ENCODE measurements around the gene CXCL10. TPM values are rescaled to one million over a fixed set of nuclear protein-coding genes. Genes with fewer than 3 reads are reported as not detected.
A peak's percentile ranks its signal among the peaks of the same experiment; 100 is the strongest.

Gene CXCL10
- total and polyA plus RNA-seq, 10 of the 15 experiments (the other 5 are each of a cell fraction or from before 2014, with no cell fraction given) = 0.46 to 19.5 (median 2.6) TPM

DNA sequence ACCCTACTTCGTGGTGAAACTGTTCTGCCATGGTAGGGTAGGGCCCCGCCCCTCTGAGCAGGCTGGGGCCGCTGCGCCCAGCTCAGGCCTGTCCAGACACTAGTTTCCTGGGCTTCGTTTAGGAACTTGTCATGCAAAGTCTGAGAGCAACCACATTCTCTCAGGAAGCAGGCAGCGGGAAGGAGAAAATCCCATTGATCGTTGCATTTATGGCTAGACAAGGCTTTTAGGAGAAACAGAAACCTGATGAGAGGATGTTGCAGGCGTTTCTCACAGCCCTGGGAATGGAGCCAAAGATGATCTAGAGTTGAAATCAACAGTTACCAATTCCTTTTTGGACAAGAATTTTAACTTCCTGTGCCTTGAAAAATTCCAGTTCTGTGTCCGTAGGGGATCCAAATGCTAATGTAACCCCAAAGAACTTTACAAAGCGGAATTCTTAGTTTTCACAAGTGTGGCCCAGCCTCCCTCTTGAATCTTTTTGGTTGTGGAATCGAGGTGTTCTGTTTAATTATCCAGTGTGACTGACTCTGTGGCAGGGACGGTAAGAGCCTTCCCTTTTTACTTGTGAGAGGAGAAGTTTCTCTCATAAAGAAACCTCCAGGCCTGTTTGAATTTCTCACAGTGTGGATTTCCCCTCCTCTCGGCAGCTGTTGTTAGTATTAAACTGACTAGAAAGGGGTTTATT is 11.5 kb downstream of the CXCL10 start:
- BruUV-seq (replicated peaks) = no TSS peak
- peaks cover 49% of the 10 kb centered on the region for H3K4me1 ChIP-seq (ENCODE audit: control insufficient read depth, insufficient read depth, low read length)
- no peaks in the 10 kb centered on the region for H4K20me1 ChIP-seq (ENCODE audit: control insufficient read depth, insufficient read depth)
- ChIA-PET RAD21 (ENCODE audit: unreplicated experiment) (interaction anchor here (0.8 to 1.0 kb wide), 3 partner anchors 16 to 47 kb away, joined by 3 to 5 read pairs (median 4); no protein-coding TSS in a partner anchor), POLR2A (no interaction called here), CTCF (interaction anchor here (1.0 to 1.6 kb wide), 4 partner anchors 16 to 50 kb away, joined by 3 to 12 read pairs (median 5); no protein-coding TSS in a partner anchor), SMC1A (ENCODE audit: uncharacterized antibody, unreplicated experiment) (interaction anchor here (1.0 to 1.6 kb wide), 5 partner anchors 16 to 72 kb away, joined by 3 to 12 read pairs (median 6); partner anchors contain the start of gene SDAD1)
- 7% methylated on average over 13 of the region's 13 CpGs for WGBS (ENCODE audit: insufficient coverage, insufficient replicate concordance, low lambda C conversion rate, missing lambda C conversion rate)
- ATAC-seq (peak; percentile 88), FAIRE-seq (peak; percentile 83), DNase-seq (ENCODE audit: low read depth, low spot score) (peak; percentile 60)
- H3K9me3 ChIP-seq (replicated peaks; ENCODE audit: control insufficient read depth, insufficient read depth, low read length) = no peaks in the 10 kb centered on the region; the same call in 2 of the 3 replicates
- intact Hi-C loops (cut with micrococcal nuclease; ENCODE audit: unreplicated experiment) = loop anchor here (5.0 kb wide), 1 partner anchor 45 kb away; no protein-coding TSS in a partner anchor
- peak overlapping the region; percentile 32; the same call in 1 of the 2 replicates for H3K4me3 ChIP-seq
- peak overlapping the region; percentile 85 for H3K27ac ChIP-seq (ENCODE audit: control insufficient read depth, insufficient read depth)
- peak overlapping the region; percentile 15 for H3K9ac ChIP-seq (ENCODE audit: control insufficient read depth, insufficient read depth, low read length)
- peak overlapping the region; percentile 96 for H3K4me2 ChIP-seq (ENCODE audit: control insufficient read depth, insufficient read depth)
- in situ Hi-C loops (cut with MboI) = no loop called here
- no peaks in the 10 kb centered on the region for H3K79me2 ChIP-seq (ENCODE audit: control insufficient read depth, insufficient read depth, low read length)
- no peaks in the 10 kb centered on the region for H3K36me3 ChIP-seq (ENCODE audit: control insufficient read depth in 2 of 2, insufficient read depth in 2 of 2, low read length in 1 of 2)
- no peaks in the 10 kb centered on the region; a peak in 1 of 4 replicates for H3K27me3 ChIP-seq (replicated peaks in 1 of 2; ENCODE audit: control insufficient read depth in 2 of 2, insufficient read depth in 2 of 2, low read length in 1 of 2)
- H2AFZ ChIP-seq (ENCODE audit: control insufficient read depth, low read depth, low read length) = peak overlapping the region; percentile 74
- TF ChIP-seq, protein P1, sequence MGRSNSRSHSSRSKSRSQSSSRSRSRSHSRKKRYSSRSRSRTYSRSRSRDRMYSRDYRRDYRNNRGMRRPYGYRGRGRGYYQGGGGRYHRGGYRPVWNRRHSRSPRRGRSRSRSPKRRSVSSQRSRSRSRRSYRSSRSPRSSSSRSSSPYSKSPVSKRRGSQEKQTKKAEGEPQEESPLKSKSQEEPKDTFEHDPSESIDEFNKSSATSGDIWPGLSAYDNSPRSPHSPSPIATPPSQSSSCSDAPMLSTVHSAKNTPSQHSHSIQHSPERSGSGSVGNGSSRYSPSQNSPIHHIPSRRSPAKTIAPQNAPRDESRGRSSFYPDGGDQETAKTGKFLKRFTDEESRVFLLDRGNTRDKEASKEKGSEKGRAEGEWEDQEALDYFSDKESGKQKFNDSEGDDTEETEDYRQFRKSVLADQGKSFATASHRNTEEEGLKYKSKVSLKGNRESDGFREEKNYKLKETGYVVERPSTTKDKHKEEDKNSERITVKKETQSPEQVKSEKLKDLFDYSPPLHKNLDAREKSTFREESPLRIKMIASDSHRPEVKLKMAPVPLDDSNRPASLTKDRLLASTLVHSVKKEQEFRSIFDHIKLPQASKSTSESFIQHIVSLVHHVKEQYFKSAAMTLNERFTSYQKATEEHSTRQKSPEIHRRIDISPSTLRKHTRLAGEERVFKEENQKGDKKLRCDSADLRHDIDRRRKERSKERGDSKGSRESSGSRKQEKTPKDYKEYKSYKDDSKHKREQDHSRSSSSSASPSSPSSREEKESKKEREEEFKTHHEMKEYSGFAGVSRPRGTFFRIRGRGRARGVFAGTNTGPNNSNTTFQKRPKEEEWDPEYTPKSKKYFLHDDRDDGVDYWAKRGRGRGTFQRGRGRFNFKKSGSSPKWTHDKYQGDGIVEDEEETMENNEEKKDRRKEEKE (IDR thresholded peaks at IDR 0.05) = no peak
- TF ChIP-seq RELA (IDR thresholded peaks at IDR 0.05; ENCODE audit: borderline replicate concordance, partially characterized antibody) (peak; percentile 50), MTA2 (IDR thresholded peaks at IDR 0.05; ENCODE audit: low read depth) (peak; percentile 60; the same call in 1 of the 2 replicates), POLR2AphosphoS5 (IDR thresholded peaks at IDR 0.05; ENCODE audit: low read length) (no peak), SREBF1 (IDR thresholded peaks at IDR 0.05; ENCODE audit: low read length) (0 out of 2 replicates have a peak, but pooled peaks have one; percentile 11), EP300 (IDR thresholded peaks at IDR 0.05; ENCODE audit: borderline replicate concordance in 1 of 2, control insufficient read depth in 1 of 2, low read depth in 2 of 2, low read length in 2 of 2) (peak in 1 of 2 experiments; percentile 22; a peak in 1 of 4 replicates), BCL11A (IDR thresholded peaks at IDR 0.05; ENCODE audit: low read depth, low read length) (peak; percentile 70), MEF2A (IDR thresholded peaks at IDR 0.05; ENCODE audit: insufficient read depth, low read depth, low read length) (peak; percentile 55; the same call in 1 of the 2 replicates), GABPA (IDR thresholded peaks at IDR 0.05; ENCODE audit: low read depth) (peak; percentile 43; the same call in 1 of the 2 replicates), SPI1 (IDR thresholded peaks at IDR 0.05; ENCODE audit: borderline replicate concordance, insufficient read depth, low read depth, low read length) (peak; percentile 69), MTA3 (IDR thresholded peaks at IDR 0.05; ENCODE audit: borderline replicate concordance, low read length) (peak; percentile 64; the same call in 1 of the 2 replicates), HDAC2 (IDR thresholded peaks at IDR 0.05) (no peak), TARDBP (IDR thresholded peaks at IDR 0.05; ENCODE audit: borderline replicate concordance) (no peak), PAX5 (IDR thresholded peaks at IDR 0.05; ENCODE audit: borderline replicate concordance, low read depth, low read length) (peak; percentile 57; the same call in 1 of the 2 replicates), ATF7 (IDR thresholded peaks at IDR 0.05; ENCODE audit: low read depth) (no peak), BHLHE40 (IDR thresholded peaks at IDR 0.05; ENCODE audit: borderline replicate concordance in 1 of 2, low read depth in 2 of 2, low read length in 1 of 2) (no peak)
- TF ChIP-seq, protein P2, sequence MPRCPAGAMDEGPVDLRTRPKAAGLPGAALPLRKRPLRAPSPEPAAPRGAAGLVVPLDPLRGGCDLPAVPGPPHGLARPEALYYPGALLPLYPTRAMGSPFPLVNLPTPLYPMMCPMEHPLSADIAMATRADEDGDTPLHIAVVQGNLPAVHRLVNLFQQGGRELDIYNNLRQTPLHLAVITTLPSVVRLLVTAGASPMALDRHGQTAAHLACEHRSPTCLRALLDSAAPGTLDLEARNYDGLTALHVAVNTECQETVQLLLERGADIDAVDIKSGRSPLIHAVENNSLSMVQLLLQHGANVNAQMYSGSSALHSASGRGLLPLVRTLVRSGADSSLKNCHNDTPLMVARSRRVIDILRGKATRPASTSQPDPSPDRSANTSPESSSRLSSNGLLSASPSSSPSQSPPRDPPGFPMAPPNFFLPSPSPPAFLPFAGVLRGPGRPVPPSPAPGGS (IDR thresholded peaks at IDR 0.05; ENCODE audit: borderline replicate concordance, insufficient read depth, low read depth, low read length, poor library complexity, severe bottlenecking) = peak; percentile 41

Measured in GM12878 (cell line).